Activated naive CD4-positive, alpha-beta T cell treated with anti-CD3 and anti-CD28 coated beads for 36 hours (primary cell): Measurements from ENCODE around the gene C4orf17. TPM values are rescaled to one million over a fixed set of nuclear protein-coding genes. Genes with fewer than 3 reads are reported as not detected.
"Not testable (repeated sequence)": the region's sequence is repeated elsewhere in the genome, so short reads cannot be mapped to it uniquely, and the experiment has no call there.

Experiments
- CTCF ChIA-PET: fragments of 350-600 bp; sonication (Branson Sonifier 250); formaldehyde crosslinking; loops from one replicate; lab custom pipeline; 2021; ENCODE audit warnings: antibody characterized with exemption; lab: Charles Lee
- DNase-seq: peaks from one replicate; pipeline ENCODE4 v3.0.0-alpha.2; 2020
- H3K27ac Mint-ChIP-seq: one replicate; pipeline ENCODE4 v1.8.0; 2021; ENCODE audit warnings: mild to moderate bottlenecking, mixed read lengths
- H3K27me3 Mint-ChIP-seq: one replicate; pipeline ENCODE4 v1.8.0; 2021; ENCODE audit warnings: low read depth, mixed read lengths
- H3K36me3 Mint-ChIP-seq: one replicate; pipeline ENCODE4 v1.8.0; 2021; ENCODE audit warnings: low read depth, mixed read lengths
- H3K4me1 Mint-ChIP-seq: one replicate; pipeline ENCODE4 v1.8.0; 2021; ENCODE audit warnings: low read depth, mixed read lengths
- H3K4me3 Mint-ChIP-seq: one replicate; pipeline ENCODE4 v1.8.0; 2021; ENCODE audit warnings: mild to moderate bottlenecking, moderate library complexity, mixed read lengths
- H3K9me3 Mint-ChIP-seq: one replicate; pipeline ENCODE4 v1.8.0; 2021; ENCODE audit warnings: mixed read lengths
- intact Hi-C: fragments of 100-400 bp; cut with micrococcal nuclease; formaldehyde crosslinking; loops from one replicate; pipeline ENCODE4 v1.15.1; 2023
- total RNA-seq, 2 experiments: library from RNA; stranded (reverse); gene quantifications; one replicate each; pipeline ENCODE4 v1.2.3, GENCODE V29; 2021

C4orf17 gene
- not detected for total RNA-seq

DNA sequence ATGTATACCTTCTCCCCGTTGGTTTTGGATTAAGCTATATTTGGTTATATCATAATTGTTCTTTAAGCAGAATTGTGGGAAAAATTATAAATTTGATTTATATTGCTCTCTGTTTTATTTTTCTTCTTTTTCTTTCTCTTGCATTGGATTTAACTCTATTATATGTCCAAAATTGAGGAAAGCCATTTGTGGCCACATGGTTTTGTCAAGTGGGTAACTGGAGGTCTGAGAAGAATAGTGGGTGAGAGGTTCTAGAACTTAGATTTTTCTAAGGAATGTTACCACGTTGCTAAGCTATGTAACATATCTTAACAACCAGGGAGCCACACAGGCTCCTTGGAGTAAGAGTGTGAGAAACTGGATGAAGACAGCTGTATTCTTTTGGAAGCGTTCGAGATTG, at the start of gene C4orf17:
Gene C4orf17, plus strand, starts transcription at position 301 of the 400 bp plus-strand sequence. CDS start 2,061 bp downstream, outside the sequence.
- CTCF ChIA-PET: interaction anchor here (1.2 to 1.5 kb wide), 2 partner anchors 47 to 297 kb away, joined by 3 to 5 read pairs; no protein-coding TSS in a partner anchor
- no peak within 1 kb of the TSS for H3K4me3 Mint-ChIP-seq
- intact Hi-C loops: no loop called here
- H3K9me3 Mint-ChIP-seq: no peaks in the 10 kb centered on the region
- DNase-seq: no peak
- no peaks in the 10 kb centered on the region for H3K36me3 Mint-ChIP-seq
- H3K27me3 Mint-ChIP-seq: no peaks in the 10 kb centered on the region
- peaks cover 37% of the 10 kb centered on the region for H3K4me1 Mint-ChIP-seq
- H3K27ac Mint-ChIP-seq: no peak within 1 kb of the TSS

DNA sequence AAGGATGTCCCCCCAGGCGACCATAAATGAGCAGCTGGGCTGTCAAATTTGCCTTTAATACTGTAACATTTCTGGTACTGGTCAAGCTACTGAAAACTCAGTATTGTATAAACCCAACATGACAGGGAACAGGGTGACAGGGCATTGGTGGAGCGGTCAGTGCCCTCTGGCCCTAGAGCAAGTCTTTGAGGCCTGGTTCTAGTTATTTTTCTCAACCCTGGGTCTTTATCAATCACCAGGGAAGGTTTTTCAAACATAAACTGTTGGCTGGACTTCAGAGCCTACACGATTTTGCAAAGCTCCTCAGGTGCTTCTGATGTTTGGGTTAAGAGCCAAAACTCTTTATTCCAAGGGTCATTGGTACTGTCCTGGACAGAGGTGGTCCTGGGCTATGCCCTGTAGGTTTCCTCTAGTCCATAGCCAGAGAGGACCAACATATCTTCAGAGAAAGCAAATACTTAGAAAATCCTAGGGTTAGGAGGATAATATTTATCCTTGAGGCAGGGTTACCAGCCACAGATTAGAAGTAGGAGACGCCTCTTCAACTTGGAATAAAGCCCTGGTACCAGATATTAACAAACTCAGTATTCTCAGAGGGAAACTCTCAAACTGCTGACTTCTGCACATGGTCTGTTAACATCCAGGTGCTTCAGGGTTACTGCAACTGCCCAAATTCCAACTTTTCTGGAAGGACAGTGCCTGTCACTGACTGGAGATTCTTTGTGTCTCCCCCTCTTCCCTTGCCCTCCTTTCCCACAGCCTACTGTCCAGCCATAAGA, 49.0 kb upstream of the C4orf17 start:
- CTCF ChIA-PET: interaction anchor here (0.6 to 2.1 kb wide), 12 partner anchors 10 to 713 kb away, joined by 3 to 9 read pairs (median 4); no protein-coding TSS in a partner anchor
- Mint-ChIP-seq H3K4me3 (no peak overlapping the region), H3K27me3 (peaks cover 6% of the 10 kb centered on the region), H3K36me3 (no peaks in the 10 kb centered on the region), H3K9me3 (no peaks in the 10 kb centered on the region), H3K27ac (no peak overlapping the region), H3K4me1 (no peaks in the 10 kb centered on the region)
- DNase-seq: no peak
- intact Hi-C loops: loop anchor here (2.0 to 10.0 kb wide), 3 partner anchors 405 to 1310 kb away; no protein-coding TSS in a partner anchor

DNA sequence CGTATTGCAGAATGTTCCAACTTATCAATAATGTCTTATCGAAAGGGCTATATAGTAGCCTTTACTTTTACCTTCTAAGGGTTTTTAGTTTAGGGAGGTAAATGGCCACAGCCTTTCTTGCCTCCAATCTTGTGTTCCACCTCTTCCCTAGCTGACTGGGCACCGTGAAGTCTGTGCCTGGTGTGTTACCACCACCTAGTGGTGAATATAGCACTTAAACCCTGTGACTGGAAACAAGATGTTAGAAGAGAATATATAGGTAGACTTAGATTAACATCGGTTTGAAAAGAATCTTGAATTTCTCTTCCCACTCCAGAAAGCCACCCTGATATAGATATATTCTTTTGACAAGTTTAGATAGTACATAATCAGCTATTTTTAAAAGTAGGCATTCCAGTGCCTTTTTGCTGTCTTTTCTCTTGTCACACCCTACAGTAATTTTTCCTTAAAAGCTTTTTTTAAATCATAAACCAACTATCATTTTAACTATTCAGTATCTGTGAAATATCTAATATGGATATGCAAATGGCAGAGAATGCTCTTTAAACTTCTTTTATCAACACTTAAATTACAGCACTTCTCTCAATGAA, 47.9 kb upstream of the C4orf17 start:
- Mint-ChIP-seq H3K9me3 (no peaks in the 10 kb centered on the region), H3K27me3 (peaks cover 6% of the 10 kb centered on the region), H3K36me3 (no peaks in the 10 kb centered on the region), H3K27ac (no peak overlapping the region), H3K4me1 (no peaks in the 10 kb centered on the region), H3K4me3 (no peak overlapping the region)
- intact Hi-C loops: loop anchor here (1.0 to 10.0 kb wide), 6 partner anchors 58 to 1311 kb away; partner anchors contain the start of gene METAP1
- DNase-seq: peak; percentile 70
- CTCF ChIA-PET: interaction anchor here (0.6 to 2.1 kb wide), 21 partner anchors 9 to 721 kb away, joined by 3 to 10 read pairs (median 4); no protein-coding TSS in a partner anchor

DNA sequence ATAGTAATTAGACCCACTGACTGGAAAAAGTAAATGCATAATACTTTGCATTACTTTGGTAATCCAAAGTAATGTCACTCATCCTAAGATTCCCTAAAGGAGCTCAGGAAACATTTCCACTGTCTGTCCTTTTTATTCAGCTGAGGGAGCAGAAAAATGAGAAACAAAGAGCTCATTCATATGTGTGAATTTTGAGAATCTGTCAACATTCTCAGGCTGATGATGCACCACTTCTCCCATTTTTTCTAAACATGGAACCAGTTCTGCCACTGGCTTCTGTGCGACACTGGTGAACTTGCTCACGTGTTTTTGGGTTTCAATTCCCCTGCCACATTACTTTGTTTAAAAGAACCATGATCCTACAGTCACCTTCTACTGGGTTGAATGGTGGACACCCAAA, 47.3 kb upstream of the C4orf17 start:
- intact Hi-C loops: loop anchor here (1.0 to 10.0 kb wide), 6 partner anchors 58 to 1311 kb away; partner anchors contain the start of gene METAP1
- Mint-ChIP-seq H3K36me3 (no peaks in the 10 kb centered on the region), H3K4me3 (no peak overlapping the region), H3K4me1 (no peaks in the 10 kb centered on the region), H3K9me3 (no peaks in the 10 kb centered on the region), H3K27me3 (peaks cover 6% of the 10 kb centered on the region), H3K27ac (no peak overlapping the region)
- no peak for DNase-seq
- CTCF ChIA-PET: interaction anchor here (0.6 to 2.0 kb wide), 20 partner anchors 8 to 1100 kb away, joined by 3 to 10 read pairs (median 4); no protein-coding TSS in a partner anchor

DNA sequence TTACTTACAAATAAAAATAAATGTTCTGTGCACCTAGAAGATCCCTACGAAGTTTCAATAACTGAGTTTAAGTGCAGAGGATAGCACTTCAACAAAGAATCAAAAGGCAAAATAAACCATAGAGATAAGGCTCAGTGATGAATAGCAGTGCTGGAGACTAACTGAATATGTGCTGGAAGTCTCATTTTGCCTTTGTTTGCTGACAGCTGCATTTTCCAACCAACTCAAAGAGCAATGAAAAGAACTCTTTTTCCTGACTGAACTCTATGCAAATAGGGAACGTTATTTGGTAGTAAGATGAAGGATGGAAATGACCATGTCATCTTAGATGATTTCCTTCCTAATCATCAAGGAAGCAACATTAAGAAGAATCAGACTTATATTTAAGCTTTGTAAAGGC, 42.9 kb upstream of the C4orf17 start:
- no peaks in the 10 kb centered on the region for H3K36me3 Mint-ChIP-seq
- H3K27ac Mint-ChIP-seq: no peak overlapping the region
- H3K9me3 Mint-ChIP-seq: no peaks in the 10 kb centered on the region
- peaks cover 2% of the 10 kb centered on the region for H3K27me3 Mint-ChIP-seq
- DNase-seq: no peak
- no peaks in the 10 kb centered on the region for H3K4me1 Mint-ChIP-seq
- intact Hi-C loops: loop anchor here (10.0 kb wide), 1 partner anchor 1003 kb away; no protein-coding TSS in a partner anchor
- no peak overlapping the region for H3K4me3 Mint-ChIP-seq
- CTCF ChIA-PET: no interaction called here

DNA sequence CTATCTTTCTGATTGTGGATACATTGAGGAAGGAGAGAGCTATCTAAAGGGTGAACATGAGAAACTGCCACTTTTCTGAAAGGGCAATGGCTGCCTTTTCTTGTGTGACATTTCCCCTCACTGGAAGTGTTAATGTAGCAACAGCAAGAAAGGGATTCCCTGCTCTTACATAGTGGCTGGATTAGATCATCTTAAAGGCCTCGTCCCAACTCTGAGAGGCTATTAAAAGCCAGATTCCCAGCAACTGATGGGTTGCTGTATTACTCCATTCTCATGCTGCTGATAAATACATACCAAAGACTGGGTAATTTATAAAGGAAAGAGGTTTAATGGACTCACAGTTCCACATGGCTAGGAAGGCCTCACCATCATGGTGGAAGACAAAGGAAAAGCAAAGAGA, 41.9 kb upstream of the C4orf17 start:
- Mint-ChIP-seq H3K4me1 (no peaks in the 10 kb centered on the region), H3K27ac (no peak overlapping the region), H3K4me3 (no peak overlapping the region), H3K36me3 (no peaks in the 10 kb centered on the region), H3K9me3 (no peaks in the 10 kb centered on the region), H3K27me3 (peaks cover 2% of the 10 kb centered on the region)
- no peak for DNase-seq
- CTCF ChIA-PET: interaction anchor here (0.6 kb wide), 1 partner anchor 558 kb away, joined by 3 read pairs; no protein-coding TSS in a partner anchor
- intact Hi-C loops: loop anchor here (10.0 kb wide), 1 partner anchor 1004 kb away; no protein-coding TSS in a partner anchor

DNA sequence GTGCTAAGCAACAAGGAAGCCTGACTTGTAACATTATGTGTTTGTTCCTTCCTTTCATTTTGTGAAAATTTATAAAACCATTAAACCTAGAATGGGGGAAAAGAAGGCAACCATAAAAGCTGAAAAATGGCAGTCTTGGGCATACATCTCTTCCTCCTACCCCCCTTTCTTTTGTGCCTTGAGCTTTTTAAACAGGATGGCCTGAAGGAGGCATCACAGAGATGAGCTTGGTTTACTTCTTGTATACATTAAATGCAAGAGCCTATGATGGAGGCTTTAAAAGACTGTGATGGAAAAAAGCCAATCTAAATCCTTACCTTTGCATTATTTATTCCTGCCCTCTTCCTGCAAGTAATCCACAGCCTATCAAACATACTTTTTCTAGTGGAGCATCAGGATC, 39.5 kb upstream of the C4orf17 start:
- CTCF ChIA-PET: interaction anchor here (1.6 kb wide), 1 partner anchor 8 kb away, joined by 7 read pairs; no protein-coding TSS in a partner anchor
- Mint-ChIP-seq H3K4me3 (no peak overlapping the region), H3K27ac (no peak overlapping the region), H3K36me3 (no peaks in the 10 kb centered on the region), H3K9me3 (no peaks in the 10 kb centered on the region), H3K4me1 (no peaks in the 10 kb centered on the region), H3K27me3 (no peaks in the 10 kb centered on the region)
- no peak for DNase-seq
- intact Hi-C loops: loop anchor here (2.0 kb wide), 1 partner anchor 337 kb away; no protein-coding TSS in a partner anchor

DNA sequence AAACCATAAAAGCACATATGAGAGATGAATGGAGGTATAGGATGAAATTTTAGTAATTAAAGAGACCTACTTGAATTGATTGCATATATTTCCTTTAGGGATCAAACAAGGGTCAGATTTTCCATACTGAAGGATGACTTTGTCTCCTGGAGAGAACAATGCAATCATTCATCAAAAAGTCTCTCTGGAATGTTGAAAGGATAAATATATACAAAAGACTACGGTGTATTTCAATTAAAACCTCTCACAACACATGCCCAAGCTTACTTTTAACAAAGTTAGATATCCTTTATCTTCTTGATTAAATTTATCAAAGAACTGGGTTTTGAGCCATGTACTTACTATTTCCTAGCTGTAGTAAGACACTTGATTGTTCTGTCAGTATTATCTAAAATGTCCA, 38.9 kb upstream of the C4orf17 start:
- no peaks in the 10 kb centered on the region for H3K27me3 Mint-ChIP-seq
- no peak for DNase-seq
- no peaks in the 10 kb centered on the region for H3K4me1 Mint-ChIP-seq
- H3K36me3 Mint-ChIP-seq: no peaks in the 10 kb centered on the region
- no peak overlapping the region for H3K27ac Mint-ChIP-seq
- CTCF ChIA-PET: interaction anchor here (1.6 kb wide), 1 partner anchor 9 kb away, joined by 7 read pairs; no protein-coding TSS in a partner anchor
- no peak overlapping the region for H3K4me3 Mint-ChIP-seq
- H3K9me3 Mint-ChIP-seq: no peaks in the 10 kb centered on the region
- intact Hi-C loops: loop anchor here (2.0 kb wide), 1 partner anchor 337 kb away; no protein-coding TSS in a partner anchor

DNA sequence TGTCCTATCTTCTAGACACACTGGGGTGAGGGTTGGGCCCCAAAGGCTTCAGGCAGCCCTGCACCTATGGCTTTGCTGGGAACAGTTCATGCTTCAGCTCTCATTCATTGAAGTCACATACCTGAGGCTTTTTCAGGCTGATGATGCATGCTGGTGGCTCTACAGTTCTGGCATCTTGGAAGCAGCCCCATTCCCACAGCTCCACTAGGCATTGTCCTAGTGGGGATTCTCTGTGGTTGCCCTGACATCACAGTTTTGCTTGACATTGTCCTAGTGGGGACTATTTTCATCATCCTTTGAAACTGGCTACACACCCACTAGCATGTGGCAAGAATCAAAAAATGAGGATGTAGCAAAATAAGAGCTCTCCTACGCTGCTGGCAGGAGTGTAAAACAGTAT, 37.7 kb upstream of the C4orf17 start:
- no peaks in the 10 kb centered on the region for H3K9me3 Mint-ChIP-seq
- no peak overlapping the region for H3K27ac Mint-ChIP-seq
- intact Hi-C loops: no loop called here
- DNase-seq: no peak
- CTCF ChIA-PET: no interaction called here
- no peaks in the 10 kb centered on the region for H3K4me1 Mint-ChIP-seq
- H3K4me3 Mint-ChIP-seq: no peak overlapping the region
- H3K27me3 Mint-ChIP-seq: no peaks in the 10 kb centered on the region
- no peaks in the 10 kb centered on the region for H3K36me3 Mint-ChIP-seq

DNA sequence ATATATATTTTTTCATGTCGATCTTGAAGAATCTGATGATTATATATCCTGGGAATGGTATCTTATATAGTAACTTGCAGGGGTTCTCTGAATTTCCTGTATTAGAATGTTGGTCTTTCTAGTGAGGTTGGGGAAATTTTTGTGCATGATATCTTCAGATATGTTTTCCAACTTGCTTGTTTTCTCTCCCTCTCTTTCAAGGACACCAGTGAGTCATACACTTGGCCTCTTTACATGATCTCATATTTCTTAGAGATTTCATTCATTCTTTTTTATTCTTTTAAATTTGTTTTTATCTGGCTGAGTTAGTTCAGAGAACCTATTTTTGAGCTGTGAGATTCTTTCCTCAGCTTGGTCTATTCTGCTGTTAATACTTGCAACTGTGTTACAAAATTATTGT, 27.2 kb upstream of the C4orf17 start:
- H3K4me1 Mint-ChIP-seq: no peaks in the 10 kb centered on the region
- intact Hi-C loops: no loop called here
- CTCF ChIA-PET: interaction anchor here (0.6 kb wide), 1 partner anchor 79 kb away, joined by 3 read pairs; no protein-coding TSS in a partner anchor
- no peak overlapping the region for H3K27ac Mint-ChIP-seq
- no peak for DNase-seq
- H3K4me3 Mint-ChIP-seq: no peak overlapping the region
- H3K9me3 Mint-ChIP-seq: peaks cover 28% of the 10 kb centered on the region
- no peaks in the 10 kb centered on the region for H3K27me3 Mint-ChIP-seq
- H3K36me3 Mint-ChIP-seq: peaks cover 1% of the 10 kb centered on the region

DNA sequence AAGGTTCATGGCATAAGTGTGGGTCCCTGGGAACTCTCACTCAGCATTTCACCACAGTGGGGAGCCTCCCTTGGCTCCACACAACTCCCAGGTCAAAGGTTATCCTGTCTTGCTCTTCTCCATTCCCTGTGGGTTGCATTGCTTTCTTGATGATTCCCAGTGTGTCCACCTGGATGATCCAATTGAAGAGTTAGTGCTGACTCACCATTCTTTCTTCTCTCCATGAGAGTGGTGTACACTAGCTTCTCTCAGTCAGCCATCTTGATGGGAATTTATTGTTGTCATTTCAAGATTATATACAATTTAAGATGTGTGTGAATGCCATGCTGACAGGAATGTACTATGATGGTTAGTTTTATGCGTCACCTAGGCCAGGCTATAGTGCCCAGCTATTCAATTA, 25.6 kb upstream of the C4orf17 start:
- CTCF ChIA-PET: no interaction called here
- no peaks in the 10 kb centered on the region for H3K4me1 Mint-ChIP-seq
- H3K27ac Mint-ChIP-seq: no peak overlapping the region
- DNase-seq: no peak
- no peaks in the 10 kb centered on the region for H3K27me3 Mint-ChIP-seq
- H3K36me3 Mint-ChIP-seq: peaks cover 1% of the 10 kb centered on the region
- intact Hi-C loops: no loop called here
- peaks cover 28% of the 10 kb centered on the region for H3K9me3 Mint-ChIP-seq
- H3K4me3 Mint-ChIP-seq: no peak overlapping the region

DNA sequence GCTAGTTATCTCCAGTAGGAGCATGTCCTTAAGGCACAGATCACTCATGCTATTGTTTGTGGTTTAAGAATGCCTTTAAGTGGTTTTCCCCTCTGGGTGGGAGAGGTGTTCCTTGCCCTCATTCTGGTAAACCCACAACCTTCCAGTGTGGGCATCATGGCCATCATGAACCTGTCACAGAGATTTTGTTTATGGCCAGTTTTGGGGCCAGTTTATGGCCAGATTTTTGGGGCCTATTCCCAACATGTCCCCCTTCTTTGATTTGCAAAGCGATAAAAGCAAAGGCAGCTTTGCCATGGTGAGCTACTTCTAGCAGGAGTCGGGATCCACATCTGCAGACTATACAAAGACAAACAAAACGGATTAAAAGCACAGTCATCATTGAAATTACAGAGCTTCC, 24.2 kb upstream of the C4orf17 start:
- H3K27ac Mint-ChIP-seq, H3K4me3 Mint-ChIP-seq, H3K36me3 Mint-ChIP-seq, DNase-seq, H3K27me3 Mint-ChIP-seq, CTCF ChIA-PET, intact Hi-C loops, H3K4me1 Mint-ChIP-seq: not testable (repeated sequence)
- H3K9me3 Mint-ChIP-seq: peaks cover 28% of the 10 kb centered on the region
